BJ (cell line): Measurements from ENCODE around the gene LDLRAD3. TPM values are rescaled to one million over a fixed set of nuclear protein-coding genes. Genes with fewer than 3 reads are reported as not detected.
"Not testable (repeated sequence)": the region's sequence is repeated elsewhere in the genome, so short reads cannot be mapped to it uniquely, and the experiment has no call there.

ENCODE experiments used
- CTCF ChIA-PET: fragments of 350-600 bp; formaldehyde crosslinking; extraction: SDS; loops from one replicate; lab custom pipeline; 2021; ENCODE audit warnings: antibody characterized with exemption, inconsistent platforms; lab: Yijun Ruan, JAX
- POLR2A ChIA-PET: fragments of 300-600 bp; sonication (Branson Sonifier 250); formaldehyde crosslinking; extraction: SDS; loops from one replicate; lab custom pipeline; 2021; ENCODE audit warnings: antibody characterized with exemption; lab: Charles Lee
- DNase-seq: peaks from one replicate; pipeline ENCODE4 v3.0.0-alpha.2; 2011; ENCODE audit warnings: low read depth
- H3K27me3 ChIP-seq: 2 replicates; pipeline ENCODE4 v1.6.0; 2011; ENCODE audit warnings: low read length; ENCODE audit not compliant: control insufficient read depth, insufficient read depth
- H3K36me3 ChIP-seq: 2 replicates; pipeline ENCODE4 v1.5.1; 2011; ENCODE audit warnings: low read length; ENCODE audit not compliant: control insufficient read depth, insufficient read depth
- H3K4me3 ChIP-seq: 2 replicates; pipeline ENCODE4 v1.5.1; 2011; ENCODE audit warnings: low read depth, mild to moderate bottlenecking, control low read depth, low read length
- CTCF ChIP-seq: IDR thresholded peaks from 2 replicates; pipeline ENCODE4 v1.5.1; 2011; ENCODE audit warnings: low read depth, mild to moderate bottlenecking, control low read depth, inconsistent platforms, low read length, moderate library complexity; ENCODE audit not compliant: insufficient read depth
- polyA plus RNA-seq: library from polyadenylated mRNA; depleted of rRNA; stranded (reverse); fragments of >200 nt; gene quantifications from 2 replicates; pipeline ENCODE4 v1.2.3, GENCODE V29; 2011

Gene LDLRAD3
- polyA plus RNA-seq, 1 experiment: 3.5 TPM

GRCh38 chr11:36041988-36042611, 98.2 kb downstream of the LDLRAD3 start:
- no peaks in the 10 kb centered on the region for H3K36me3 ChIP-seq
- H3K4me3 ChIP-seq: no peak overlapping the region
- TF ChIP-seq CTCF: peak; percentile 69
- no peaks in the 10 kb centered on the region for H3K27me3 ChIP-seq
- no peak for DNase-seq
- ChIA-PET POLR2A (no interaction called here), CTCF (interaction anchor here (0.6 to 3.6 kb wide), 21 partner anchors 10 to 475 kb away, joined by 3 to 32 read pairs (median 5); no protein-coding TSS in a partner anchor)

GRCh38 chr11:36044636-36045035, 100.8 kb downstream of the LDLRAD3 start:
- ChIA-PET POLR2A (no interaction called here), CTCF (interaction anchor here (0.6 to 1.3 kb wide), 5 partner anchors 23 to 214 kb away, joined by 3 read pairs; no protein-coding TSS in a partner anchor)
- no peak for TF ChIP-seq CTCF
- Histone ChIP-seq H3K27me3 (no peaks in the 10 kb centered on the region), H3K36me3 (no peaks in the 10 kb centered on the region), H3K4me3 (no peak overlapping the region)
- DNase-seq: no peak

- DNase-seq, H3K4me3 ChIP-seq, H3K27me3 ChIP-seq, POLR2A ChIA-PET, H3K36me3 ChIP-seq: not testable (repeated sequence)
- CTCF ChIA-PET: interaction anchor here (1.0 kb wide), 1 partner anchor 9 kb away, joined by 3 read pairs; no protein-coding TSS in a partner anchor
These were observed 102.1 kb downstream of the LDLRAD3 start for GRCh38 chr11:36045945-36046344.

- POLR2A ChIA-PET: no interaction called here
- CTCF ChIA-PET: no interaction called here
- TF ChIP-seq CTCF: no peak
- no peaks in the 10 kb centered on the region for H3K36me3 ChIP-seq
- no peak overlapping the region for H3K4me3 ChIP-seq
- no peaks in the 10 kb centered on the region for H3K27me3 ChIP-seq
- no peak for DNase-seq
These were observed 103.1 kb downstream of the LDLRAD3 start for GRCh38 chr11:36046932-36047331.

GRCh38 chr11:36047344-36047743, 103.5 kb downstream of the LDLRAD3 start:
- no peak overlapping the region for H3K4me3 ChIP-seq
- POLR2A ChIA-PET: no interaction called here
- CTCF ChIA-PET: no interaction called here
- DNase-seq: no peak
- no peaks in the 10 kb centered on the region for H3K27me3 ChIP-seq
- no peak for TF ChIP-seq CTCF
- H3K36me3 ChIP-seq: no peaks in the 10 kb centered on the region
